ENCODE data around the gene KCNMB3.
"Not testable (repeated sequence)": the region's sequence is repeated elsewhere in the genome, so short reads cannot be mapped to it uniquely, and the experiment has no call there.

KCNMB3 gene

DNA sequence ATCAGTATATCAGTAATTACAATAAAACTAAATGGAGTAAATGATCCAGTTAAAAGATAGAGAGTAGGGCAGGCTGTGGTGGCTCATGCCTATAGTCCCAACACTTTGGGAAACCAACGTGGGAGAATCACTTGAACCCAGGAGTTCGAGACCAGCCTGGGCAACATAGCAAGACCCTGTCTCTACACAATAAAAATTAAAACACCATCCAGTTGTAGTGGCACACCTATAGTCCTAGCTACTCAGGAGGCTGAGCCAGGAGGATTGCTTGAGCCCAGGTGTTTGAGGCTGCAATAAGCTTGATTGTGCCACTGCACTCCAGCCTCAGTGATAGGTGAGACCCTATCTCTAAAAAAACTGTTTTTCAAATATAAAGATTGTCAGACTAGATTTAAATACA lies 5.9 kb upstream of the KCNMB3 start:
- H3F3A ChIP-seq (ENCODE audit: insufficient read depth, low read length) = peaks cover 4% of the 10 kb centered on the region; the same call in 1 of the 2 replicates
- H3K9me2 ChIP-seq (replicated peaks; ENCODE audit: insufficient read depth, low read length) = no peaks in the 10 kb centered on the region
- no peaks in the 10 kb centered on the region for H3K36me3 ChIP-seq (replicated peaks; ENCODE audit: insufficient read depth, low read length)
- no peak overlapping the region for H2AFZ ChIP-seq (ENCODE audit: low read length)
- DNase-seq = no peak
- H3K4me1 ChIP-seq (ENCODE audit: low read length) = no peaks in the 10 kb centered on the region
- H3K79me2 ChIP-seq (ENCODE audit: low read length) = no peaks in the 10 kb centered on the region
- no peak overlapping the region for H3K27ac ChIP-seq (ENCODE audit: low read length)
- TF ChIP-seq, protein P1, sequence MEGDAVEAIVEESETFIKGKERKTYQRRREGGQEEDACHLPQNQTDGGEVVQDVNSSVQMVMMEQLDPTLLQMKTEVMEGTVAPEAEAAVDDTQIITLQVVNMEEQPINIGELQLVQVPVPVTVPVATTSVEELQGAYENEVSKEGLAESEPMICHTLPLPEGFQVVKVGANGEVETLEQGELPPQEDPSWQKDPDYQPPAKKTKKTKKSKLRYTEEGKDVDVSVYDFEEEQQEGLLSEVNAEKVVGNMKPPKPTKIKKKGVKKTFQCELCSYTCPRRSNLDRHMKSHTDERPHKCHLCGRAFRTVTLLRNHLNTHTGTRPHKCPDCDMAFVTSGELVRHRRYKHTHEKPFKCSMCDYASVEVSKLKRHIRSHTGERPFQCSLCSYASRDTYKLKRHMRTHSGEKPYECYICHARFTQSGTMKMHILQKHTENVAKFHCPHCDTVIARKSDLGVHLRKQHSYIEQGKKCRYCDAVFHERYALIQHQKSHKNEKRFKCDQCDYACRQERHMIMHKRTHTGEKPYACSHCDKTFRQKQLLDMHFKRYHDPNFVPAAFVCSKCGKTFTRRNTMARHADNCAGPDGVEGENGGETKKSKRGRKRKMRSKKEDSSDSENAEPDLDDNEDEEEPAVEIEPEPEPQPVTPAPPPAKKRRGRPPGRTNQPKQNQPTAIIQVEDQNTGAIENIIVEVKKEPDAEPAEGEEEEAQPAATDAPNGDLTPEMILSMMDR (IDR thresholded peaks at IDR 0.05; ENCODE audit: low read length) = no peak
- no peaks in the 10 kb centered on the region for H3K9me3 ChIP-seq (replicated peaks; ENCODE audit: insufficient read depth, low read length)
- H3K4me3 ChIP-seq (ENCODE audit: low read length) = no peak overlapping the region
- no peaks in the 10 kb centered on the region for H3K27me3 ChIP-seq (replicated peaks; ENCODE audit: insufficient read depth, low read length)
- H4K20me1 ChIP-seq (ENCODE audit: insufficient read depth, low read length) = no peaks in the 10 kb centered on the region
- no peak overlapping the region for H3K9ac ChIP-seq (ENCODE audit: low read length)
- H3K4me2 ChIP-seq (ENCODE audit: low read depth, low read length) = no peak overlapping the region

DNA sequence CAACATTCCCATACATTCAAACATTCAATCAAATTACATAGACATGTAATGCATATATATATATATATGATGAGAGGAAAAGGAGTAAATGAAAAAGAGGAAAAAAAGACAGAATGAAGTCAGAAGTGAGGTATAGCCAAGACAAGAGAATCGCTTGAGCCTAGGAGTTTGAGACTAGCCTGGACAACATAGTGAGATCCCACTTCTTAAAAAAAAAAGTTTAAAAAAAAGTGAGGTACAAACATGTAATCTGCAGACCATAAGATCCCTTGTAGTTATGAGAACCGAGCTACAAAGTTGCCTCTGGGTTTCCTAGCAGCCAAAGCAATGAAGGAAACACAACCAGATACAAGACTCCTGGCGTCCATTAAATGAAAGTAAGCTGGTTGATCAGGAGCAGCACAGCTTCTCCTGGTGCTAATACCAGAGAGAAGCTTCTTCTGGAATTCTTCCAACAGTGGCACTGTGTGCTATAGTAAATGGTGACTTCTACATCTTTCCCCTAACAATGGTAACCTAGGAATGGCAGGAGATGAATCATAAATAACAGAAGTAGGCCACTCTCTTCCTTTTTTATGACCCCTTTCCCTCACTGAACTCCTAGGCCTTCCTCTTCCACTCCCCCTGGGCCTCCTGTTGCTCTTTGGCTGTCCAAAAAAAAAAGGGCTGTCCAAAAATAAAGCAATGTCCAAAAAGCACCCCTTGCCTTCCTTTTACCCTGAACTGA lies 3.5 kb downstream of the KCNMB3 start:
- no peaks in the 10 kb centered on the region for H3K27me3 ChIP-seq (replicated peaks; ENCODE audit: insufficient read depth, low read length)
- no peak overlapping the region for H3K4me3 ChIP-seq (ENCODE audit: low read length)
- DNase-seq = no peak
- no peaks in the 10 kb centered on the region for H3K79me2 ChIP-seq (ENCODE audit: low read length)
- no peaks in the 10 kb centered on the region for H3K9me2 ChIP-seq (replicated peaks; ENCODE audit: insufficient read depth, low read length)
- no peak overlapping the region for H2AFZ ChIP-seq (ENCODE audit: low read length)
- no peaks in the 10 kb centered on the region for H3K36me3 ChIP-seq (replicated peaks; ENCODE audit: insufficient read depth, low read length)
- TF ChIP-seq EZH2phosphoT487 (IDR thresholded peaks at IDR 0.05; ENCODE audit: low read length) (no peak), EZH2 (optimal IDR thresholded peaks at IDR 0.05; ENCODE audit: low read depth, low read length) (no peak)
- TF ChIP-seq, protein P1 (IDR thresholded peaks at IDR 0.05; ENCODE audit: low read length) = no peak
- H3K4me1 ChIP-seq (ENCODE audit: low read length) = no peaks in the 10 kb centered on the region
- no peaks in the 10 kb centered on the region for H4K20me1 ChIP-seq (ENCODE audit: insufficient read depth, low read length)
- no peak overlapping the region for H3K27ac ChIP-seq (ENCODE audit: low read length)
- no peak overlapping the region for H3K4me2 ChIP-seq (ENCODE audit: low read depth, low read length)
- H3K9me3 ChIP-seq (replicated peaks; ENCODE audit: insufficient read depth, low read length) = no peaks in the 10 kb centered on the region
- H3K9ac ChIP-seq (ENCODE audit: low read length) = no peak overlapping the region
- no peaks in the 10 kb centered on the region for H3F3A ChIP-seq (ENCODE audit: insufficient read depth, low read length)

DNA sequence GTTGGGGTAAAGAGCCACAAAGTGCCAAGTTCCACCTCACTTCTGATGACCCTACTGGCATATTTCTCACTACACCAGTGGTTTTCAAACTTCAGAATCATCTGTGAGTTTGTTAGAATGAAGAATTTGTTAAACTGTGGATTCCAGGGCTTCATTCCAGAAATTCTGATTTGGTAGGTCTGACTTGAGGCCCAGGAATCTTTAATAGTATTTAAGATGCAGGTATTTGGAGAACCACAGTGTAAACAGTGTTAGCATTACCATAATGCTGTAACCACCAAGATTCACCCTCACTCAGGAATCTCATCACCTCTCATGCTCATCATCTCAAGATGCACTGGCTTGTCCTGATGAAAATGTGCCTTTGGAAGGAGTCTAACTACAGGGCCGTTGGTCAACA lies 6.0 kb downstream of the KCNMB3 start:
- H3K27me3 ChIP-seq (replicated peaks; ENCODE audit: insufficient read depth, low read length) = no peaks in the 10 kb centered on the region
- H3K9me2 ChIP-seq (replicated peaks; ENCODE audit: insufficient read depth, low read length) = no peaks in the 10 kb centered on the region
- no peaks in the 10 kb centered on the region for H3K9me3 ChIP-seq (replicated peaks; ENCODE audit: insufficient read depth, low read length)
- no peaks in the 10 kb centered on the region for H3K36me3 ChIP-seq (replicated peaks; ENCODE audit: insufficient read depth, low read length)
- H3F3A ChIP-seq (ENCODE audit: insufficient read depth, low read length) = no peaks in the 10 kb centered on the region
- H3K4me2 ChIP-seq (ENCODE audit: low read depth, low read length) = no peak overlapping the region
- H3K27ac ChIP-seq (ENCODE audit: low read length) = no peak overlapping the region
- no peak for DNase-seq
- H3K79me2 ChIP-seq (ENCODE audit: low read length) = no peaks in the 10 kb centered on the region
- H2AFZ ChIP-seq (ENCODE audit: low read length) = no peak overlapping the region
- H3K4me3 ChIP-seq (ENCODE audit: low read length) = no peak overlapping the region
- H3K9ac ChIP-seq (ENCODE audit: low read length) = no peak overlapping the region
- H3K4me1 ChIP-seq (ENCODE audit: low read length) = no peaks in the 10 kb centered on the region
- no peaks in the 10 kb centered on the region for H4K20me1 ChIP-seq (ENCODE audit: insufficient read depth, low read length)
- TF ChIP-seq EZH2 (optimal IDR thresholded peaks at IDR 0.05; ENCODE audit: low read depth, low read length) (no peak), EZH2phosphoT487 (IDR thresholded peaks at IDR 0.05; ENCODE audit: low read length) (no peak)
- TF ChIP-seq, protein P1 (IDR thresholded peaks at IDR 0.05; ENCODE audit: low read length) = no peak

DNA sequence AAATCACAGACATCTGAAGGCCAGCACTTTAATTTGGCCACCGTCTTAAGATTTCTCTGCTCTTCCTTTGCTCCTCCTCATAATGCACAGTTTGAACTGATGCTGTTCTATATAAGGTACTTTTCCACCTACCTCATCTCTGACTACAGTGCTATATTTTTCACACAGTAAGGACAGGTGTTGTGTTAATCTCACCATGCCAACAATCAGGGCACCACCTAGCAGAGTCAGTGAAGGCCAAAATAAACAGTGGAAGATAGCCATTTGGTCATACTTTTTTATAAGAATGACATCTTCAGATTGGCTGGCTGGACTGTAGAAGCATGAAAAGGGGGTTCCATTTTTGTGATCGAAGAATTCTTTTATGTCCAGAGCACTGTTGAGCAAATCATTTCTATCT lies 8.1 kb downstream of the KCNMB3 start:
- H3F3A ChIP-seq (ENCODE audit: insufficient read depth, low read length); H3K9me3 ChIP-seq (replicated peaks; ENCODE audit: insufficient read depth, low read length); H3K36me3 ChIP-seq (replicated peaks; ENCODE audit: insufficient read depth, low read length); H3K9ac ChIP-seq (ENCODE audit: low read length); H3K9me2 ChIP-seq (replicated peaks; ENCODE audit: insufficient read depth, low read length); H2AFZ ChIP-seq (ENCODE audit: low read length); H3K4me1 ChIP-seq (ENCODE audit: low read length); H3K79me2 ChIP-seq (ENCODE audit: low read length); H3K4me3 ChIP-seq (ENCODE audit: low read length); H3K27me3 ChIP-seq (replicated peaks; ENCODE audit: insufficient read depth, low read length); DNase-seq; H4K20me1 ChIP-seq (ENCODE audit: insufficient read depth, low read length); H3K4me2 ChIP-seq (ENCODE audit: low read depth, low read length); H3K27ac ChIP-seq (ENCODE audit: low read length): not testable (repeated sequence)

DNA sequence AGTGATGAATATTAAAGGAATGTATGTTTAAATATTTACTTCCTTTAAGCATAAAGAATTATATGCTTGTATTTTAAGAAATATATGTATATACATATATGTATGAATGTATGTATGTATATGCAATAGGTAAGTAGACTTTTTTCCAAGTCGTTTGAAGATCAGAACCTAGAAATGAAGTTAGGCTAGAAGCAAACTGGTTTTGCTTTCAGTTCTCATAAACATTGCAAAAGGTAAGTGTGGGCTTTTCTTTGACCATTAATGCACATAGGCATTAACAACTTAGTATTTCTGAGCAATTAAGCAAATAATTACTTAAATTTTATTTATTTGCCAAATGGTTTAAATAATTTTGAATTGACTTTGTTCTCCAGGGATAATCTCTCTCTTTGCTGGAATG lies 10.6 kb downstream of the KCNMB3 start:
- not testable (repeated sequence) for H3K9me2 ChIP-seq (replicated peaks; ENCODE audit: insufficient read depth, low read length); H3K4me1 ChIP-seq (ENCODE audit: low read length)
- DNase-seq = peak; percentile 44

More for the DNA sequence above, 10.6 kb downstream of the KCNMB3 start:
- not testable (repeated sequence) for H3K36me3 ChIP-seq (replicated peaks; ENCODE audit: insufficient read depth, low read length); H3K9ac ChIP-seq (ENCODE audit: low read length); H4K20me1 ChIP-seq (ENCODE audit: insufficient read depth, low read length); H3F3A ChIP-seq (ENCODE audit: insufficient read depth, low read length); H3K27ac ChIP-seq (ENCODE audit: low read length); H3K27me3 ChIP-seq (replicated peaks; ENCODE audit: insufficient read depth, low read length); H3K9me3 ChIP-seq (replicated peaks; ENCODE audit: insufficient read depth, low read length); H2AFZ ChIP-seq (ENCODE audit: low read length); H3K4me3 ChIP-seq (ENCODE audit: low read length); H3K79me2 ChIP-seq (ENCODE audit: low read length)
- H3K4me2 ChIP-seq (ENCODE audit: low read depth, low read length) = peak overlapping the region; percentile 21; the same call in 1 of the 2 replicates
